HG03439 (cell line): ENCODE data around the gene SYT1.

Experiments used
- ATAC-seq: cut with Tn5 transposase; IDR thresholded peaks from one replicate; pipeline ENCODE4 v1.9.1; 2021; ENCODE audit warnings: mild to moderate bottlenecking, moderate library complexity; ENCODE audit not compliant: unreplicated experiment

Gene SYT1

DNA sequence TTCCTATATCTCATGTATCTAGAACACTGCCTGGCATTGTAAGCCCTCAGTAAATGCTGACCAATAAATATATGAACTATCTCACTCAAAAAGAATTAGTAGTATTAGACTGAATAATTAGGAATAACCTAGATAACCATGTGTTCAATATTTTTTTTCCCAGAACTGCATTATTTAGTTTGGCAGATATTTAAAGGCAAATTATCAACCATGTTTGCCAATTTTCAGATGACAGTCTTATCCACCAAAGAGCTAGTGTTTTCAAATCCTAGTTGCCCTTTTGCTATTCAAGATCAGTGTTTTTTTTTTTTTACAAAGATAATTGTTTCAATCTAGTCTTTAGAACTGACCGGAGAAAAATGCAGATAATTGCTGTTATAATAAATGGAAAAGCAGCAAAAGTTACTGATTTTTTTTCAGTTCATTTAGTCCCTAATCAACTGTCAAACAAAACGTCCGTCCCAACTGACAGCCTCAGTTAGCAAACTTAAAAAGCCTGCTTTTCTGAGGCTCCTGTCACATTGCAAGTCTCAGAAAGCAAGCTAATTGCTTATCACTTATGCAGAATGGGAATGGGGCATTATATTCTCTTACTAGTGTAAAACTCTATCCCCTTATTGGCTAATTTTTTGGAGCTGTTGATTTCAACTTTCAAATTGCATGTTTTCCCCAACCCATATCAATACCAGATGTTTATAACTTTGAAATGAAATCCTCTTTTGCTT, 623.0 kb downstream of the SYT1 start:
- no peak for ATAC-seq
